GM12801 (cell line): ENCODE measurements around the gene GTF2H1.

Experiments used
- CTCF ChIP-seq: IDR thresholded peaks from one replicate; pipeline ENCODE4 v1.5.1; 2011; ENCODE audit warnings: control low read depth; ENCODE audit not compliant: insufficient read length; ENCODE audit errors: extremely low read depth

Gene GTF2H1

DNA sequence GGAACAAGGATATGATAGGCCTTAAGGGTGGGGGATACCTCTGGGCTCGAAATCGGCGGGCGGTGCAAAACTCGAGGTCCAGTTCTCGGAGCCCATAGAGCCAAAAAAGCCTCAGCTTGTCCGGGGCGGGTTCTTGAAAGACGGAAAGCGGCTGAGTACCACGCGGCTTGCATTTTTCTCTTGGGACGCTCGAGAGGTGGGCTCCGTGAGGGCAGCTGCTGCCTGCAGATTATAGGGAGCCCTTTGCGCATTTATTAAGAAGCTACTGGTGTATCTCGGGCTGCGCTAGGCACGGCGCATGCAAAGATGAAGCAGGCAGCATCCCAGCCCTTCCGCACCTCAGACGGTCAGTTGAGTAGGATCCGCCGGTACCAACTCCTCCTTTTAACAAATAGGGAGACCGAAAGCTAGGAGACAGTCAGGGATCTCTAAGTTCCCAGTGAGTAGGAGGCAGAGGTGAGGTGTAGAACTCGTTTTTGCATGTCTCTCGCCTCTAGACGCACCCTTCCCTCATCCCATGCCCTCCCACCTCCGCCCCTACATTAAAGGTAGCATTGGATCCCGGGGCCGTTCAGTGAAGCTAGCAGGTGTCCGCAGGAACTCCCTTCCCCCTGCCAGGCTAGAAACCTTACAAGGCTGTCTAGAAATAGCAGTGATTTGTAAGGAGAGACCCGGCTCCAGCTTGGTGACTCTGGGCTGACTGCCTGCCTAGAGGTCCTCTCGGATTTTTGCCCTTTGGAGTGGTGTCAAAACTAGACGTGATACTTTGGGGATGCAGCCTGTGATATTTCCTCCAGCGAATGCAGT is 72.8 kb downstream of the GTF2H1 start:
- TF ChIP-seq CTCF, result no peak

- no peak for TF ChIP-seq CTCF
Measured at GRCh38 chr11:18395735-18396504, 73.6 kb downstream of the GTF2H1 start.

DNA sequence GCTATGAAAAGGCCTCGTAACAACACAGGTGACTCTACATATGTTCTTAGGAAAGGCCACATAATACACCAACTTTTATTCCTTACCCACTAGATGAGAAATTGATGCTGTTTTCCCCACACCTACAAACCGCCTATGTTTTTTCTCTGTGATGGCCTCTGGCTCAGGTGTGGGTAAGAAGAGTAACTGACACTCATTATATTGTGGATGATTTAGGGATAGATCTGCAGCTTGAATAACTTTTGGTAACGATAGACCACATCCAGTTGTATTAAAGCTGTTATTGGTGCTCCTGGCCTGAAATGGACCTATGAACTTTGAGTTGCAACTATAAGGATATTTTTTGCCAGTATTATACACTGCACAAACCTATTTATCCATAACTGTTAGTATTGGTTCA is 75.6 kb downstream of the GTF2H1 start:
- no peak for TF ChIP-seq CTCF

DNA sequence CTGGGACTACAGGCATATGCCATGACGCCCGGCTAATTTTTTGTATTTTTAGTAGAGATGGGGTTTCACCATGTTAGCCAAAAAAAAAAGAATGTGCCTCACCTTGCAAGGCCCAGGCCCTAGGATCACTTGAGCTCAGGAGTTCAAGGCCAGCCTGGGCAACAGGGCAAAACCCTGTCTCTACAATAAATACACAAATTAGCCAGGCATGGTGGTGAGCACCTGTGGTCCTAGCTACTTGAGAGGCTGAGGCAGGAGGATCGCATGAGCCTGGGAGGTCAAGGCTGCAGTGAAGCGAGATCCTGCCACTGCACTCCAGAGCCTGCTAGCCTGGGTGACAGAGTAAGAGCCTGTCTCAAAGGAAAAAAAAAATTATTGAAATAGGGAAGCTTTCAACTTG is 81.7 kb downstream of the GTF2H1 start:
- TF ChIP-seq CTCF, result no peak

DNA sequence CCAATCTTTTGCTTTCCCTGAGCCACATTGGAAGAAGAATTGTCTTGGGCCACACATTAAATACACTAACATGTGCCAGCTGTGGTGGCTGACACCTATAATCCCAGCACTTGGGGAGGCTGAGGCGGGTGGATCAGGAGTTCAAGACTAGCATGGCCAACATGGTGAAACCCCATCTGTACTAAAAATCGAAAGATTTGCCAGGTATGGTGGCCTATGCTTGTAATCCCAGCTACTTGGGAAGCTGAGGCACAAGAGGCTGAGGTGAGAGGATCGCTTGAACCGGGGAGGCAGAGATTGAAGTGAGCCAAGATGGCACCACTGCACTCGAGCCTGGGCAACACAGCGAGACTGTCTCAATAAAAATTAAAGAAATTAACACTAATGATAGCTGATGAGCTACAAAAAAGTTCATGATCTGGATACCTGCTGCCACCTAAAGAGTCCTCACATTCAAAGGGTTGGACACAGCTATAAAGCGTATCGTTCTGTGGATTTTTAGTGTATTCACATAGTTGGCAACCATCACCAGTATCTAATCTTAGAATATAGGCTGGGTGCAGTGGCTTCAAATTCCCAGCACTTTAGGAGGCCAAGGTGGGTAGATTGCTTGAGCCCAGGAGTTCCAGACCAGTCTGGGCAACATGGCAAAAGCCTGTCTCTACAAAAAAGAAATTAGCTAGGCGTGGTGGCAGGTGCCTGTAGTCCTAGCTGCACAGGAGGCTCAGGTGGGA is 86.4 kb downstream of the GTF2H1 start:
- TF ChIP-seq CTCF, result no peak

DNA sequence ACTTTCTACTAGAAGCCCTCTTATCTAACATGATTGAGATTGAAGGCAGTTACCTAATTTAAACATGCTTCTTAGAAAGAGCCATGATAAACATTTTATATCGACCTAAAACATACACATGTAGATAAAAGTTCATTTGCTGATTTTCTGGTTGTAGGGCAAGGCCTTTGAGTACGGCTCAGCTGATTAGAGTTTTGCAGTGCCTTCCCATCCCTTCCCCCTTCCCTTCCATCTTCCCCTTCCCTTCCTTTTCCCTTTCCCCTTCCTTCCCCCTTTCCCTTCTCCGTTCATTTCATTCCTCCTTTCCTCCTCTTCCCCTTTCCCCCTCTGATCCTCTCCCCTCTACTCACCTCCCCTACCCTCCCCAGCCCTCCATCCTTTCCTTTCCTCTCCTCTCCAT is 94.1 kb downstream of the GTF2H1 start:
- TF ChIP-seq CTCF, result no peak
